Smooth muscle cell (in vitro differentiated cells): Measurements from ENCODE around the gene ADPRHL1. TPM values are rescaled to one million over a fixed set of nuclear protein-coding genes. Genes with fewer than 3 reads are reported as not detected.
"Not testable (repeated sequence)": the region's sequence is repeated elsewhere in the genome, so short reads cannot be mapped to it uniquely, and the experiment has no call there.

ENCODE experiments used
- DNase-seq: peaks from one replicate; lab custom pipeline; 2025; ENCODE audit not compliant: unreplicated experiment; lab: John Stamatoyannopoulos, UW
- H2AFZ ChIP-seq: fragments of 200-600 bp; sonication (generic); 2 replicates; pipeline ENCODE4 v1.6.0; 2016; ENCODE audit warnings: antibody characterized with exemption, low read depth, mild to moderate bottlenecking
- H3F3A ChIP-seq: fragments of 200-600 bp; sonication (generic); 2 replicates; pipeline ENCODE4 v1.6.0; 2017; ENCODE audit warnings: antibody characterized with exemption, low read depth
- H3K27ac ChIP-seq: fragments of 200-600 bp; sonication (generic); 2 replicates; pipeline ENCODE4 v1.5.1; 2016; ENCODE audit warnings: low read depth, mild to moderate bottlenecking
- H3K27me3 ChIP-seq: fragments of 200-600 bp; sonication (generic); 2 replicates; pipeline ENCODE4 v1.6.1; 2016; ENCODE audit warnings: low read depth, mild to moderate bottlenecking
- H3K36me3 ChIP-seq: fragments of 200-600 bp; sonication (generic); 2 replicates; pipeline ENCODE4 v1.5.1; 2016; ENCODE audit warnings: low read depth
- H3K4me1 ChIP-seq: fragments of 200-600 bp; sonication (generic); 2 replicates; pipeline ENCODE4 v1.5.1; 2016; ENCODE audit warnings: low read depth
- H3K4me2 ChIP-seq: fragments of 200-600 bp; sonication (generic); 2 replicates; pipeline ENCODE4 v1.6.0; 2016; ENCODE audit warnings: mild to moderate bottlenecking
- H3K4me3 ChIP-seq: fragments of 200-600 bp; sonication (generic); 2 replicates; pipeline ENCODE4 v1.5.1; 2016; ENCODE audit warnings: mild to moderate bottlenecking
- H3K79me2 ChIP-seq: fragments of 200-600 bp; sonication (generic); 2 replicates; pipeline ENCODE4 v1.6.0; 2016; ENCODE audit warnings: low read depth, mild to moderate bottlenecking
- H3K9ac ChIP-seq: fragments of 200-600 bp; sonication (generic); 2 replicates; pipeline ENCODE4 v1.6.0; 2016; ENCODE audit warnings: low read depth
- H3K9me3 ChIP-seq: fragments of 200-600 bp; sonication (generic); replicated peaks from 2 replicates; pipeline ENCODE4 v1.5.1; 2016; ENCODE audit warnings: low read depth
- H4K20me1 ChIP-seq: fragments of 200-600 bp; sonication (generic); 2 replicates; pipeline ENCODE4 v1.6.0; 2016; ENCODE audit warnings: low read depth
- CTCF ChIP-seq: fragments of 200-600 bp; sonication (generic); IDR thresholded peaks from 2 replicates; pipeline ENCODE4 v1.5.1; 2017; ENCODE audit warnings: borderline replicate concordance, mild to moderate bottlenecking, antibody characterized with exemption; ENCODE audit not compliant: insufficient read depth, poor library complexity, severe bottlenecking
- WGBS: methylation state at CpG from one replicate; pipeline ENCODE4 v1.1.7; 2016; ENCODE audit warnings: low lambda C conversion rate; 5-methylcytosine and 5-hydroxymethylcytosine counted together
- polyA plus RNA-seq: library from polyadenylated mRNA; unstranded; fragments of >200 nt; fragmentation: Nextera tagmentation; extraction: Ambion mirVana; gene quantifications from 2 replicates; pipeline ENCODE4 v1.2.1, GENCODE V29; 2016
- total RNA-seq: library from RNA; depleted of rRNA; stranded (reverse); fragments of >200 nt; gene quantifications from 2 replicates; pipeline ENCODE4 v1.2.3, GENCODE V29; 2014

The ADPRHL1 gene
- total and polyA plus RNA-seq, 2 experiments from 2014 or later = 0.18 to 1.2 TPM

DNA sequence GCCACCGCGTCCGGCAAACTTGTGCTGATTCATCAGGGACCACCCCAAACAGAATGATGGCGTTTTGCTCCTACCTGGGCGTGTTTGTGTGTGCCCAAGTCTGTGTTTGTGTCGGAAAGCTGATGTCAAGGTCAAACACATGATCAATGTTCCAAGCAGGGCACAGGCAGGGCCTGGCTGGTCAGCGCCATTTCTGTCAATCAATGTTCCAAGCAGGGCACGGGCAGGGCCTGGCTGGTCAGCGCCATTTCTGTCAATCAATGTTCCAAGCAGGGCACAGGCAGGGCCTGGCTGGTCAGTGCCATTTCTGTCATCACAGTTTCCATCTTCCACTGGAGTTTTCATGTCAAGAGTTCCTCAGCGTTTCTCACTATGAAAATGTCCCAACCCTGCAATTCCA is 74.5 kb downstream of the ADPRHL1 start:
- no peak overlapping the region for H3K4me2 ChIP-seq
- 96% methylated on average over 10 of the region's 10 CpGs for WGBS
- peaks cover 4% of the 10 kb centered on the region for H3K4me1 ChIP-seq
- no peak for DNase-seq
- no peak for TF ChIP-seq CTCF
- H3F3A ChIP-seq = no peaks in the 10 kb centered on the region
- no peak overlapping the region for H3K9ac ChIP-seq
- H4K20me1 ChIP-seq = no peaks in the 10 kb centered on the region
- no peak overlapping the region for H2AFZ ChIP-seq
- no peaks in the 10 kb centered on the region for H3K9me3 ChIP-seq
- H3K79me2 ChIP-seq = no peaks in the 10 kb centered on the region
- H3K4me3 ChIP-seq = no peak overlapping the region
- no peaks in the 10 kb centered on the region for H3K36me3 ChIP-seq
- H3K27ac ChIP-seq = no peak overlapping the region
- peaks cover 5% of the 10 kb centered on the region for H3K27me3 ChIP-seq

DNA sequence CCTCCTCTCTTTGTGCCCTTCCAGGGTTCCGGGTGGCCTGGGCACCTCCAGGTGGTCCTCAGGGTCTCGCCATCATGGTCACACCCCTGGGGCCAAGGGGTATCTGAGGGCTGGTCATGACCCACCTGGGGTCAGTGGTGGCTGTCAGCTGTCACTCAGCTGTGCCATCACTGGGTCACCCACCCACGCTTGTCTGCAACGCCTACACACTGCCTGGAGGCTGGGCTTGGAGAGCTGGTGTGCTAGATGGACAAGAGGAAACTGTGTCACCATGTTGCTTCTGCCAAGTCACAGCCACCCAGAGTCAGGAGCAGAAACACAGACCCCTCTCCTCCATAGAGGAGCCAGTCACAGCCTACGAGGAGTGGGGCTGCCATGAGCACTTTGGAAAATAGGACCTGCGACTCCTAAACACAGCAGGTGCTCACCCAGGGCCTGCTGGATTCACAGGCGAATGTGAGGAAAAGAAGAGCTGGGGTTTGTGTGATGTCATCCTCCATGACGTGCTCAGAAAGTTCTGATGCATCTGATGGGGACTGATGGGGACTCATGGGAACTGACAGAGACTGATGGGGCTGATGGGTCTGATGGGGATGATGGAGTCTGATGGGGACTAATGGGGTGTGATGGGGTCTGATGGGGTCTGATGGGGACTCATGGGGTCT is 78.6 kb downstream of the ADPRHL1 start:
- Histone ChIP-seq H3K9ac (no peak overlapping the region), H3K27ac (no peak overlapping the region), H3F3A (no peaks in the 10 kb centered on the region), H3K9me3 (no peaks in the 10 kb centered on the region), H3K27me3 (peaks cover 5% of the 10 kb centered on the region), H3K4me1 (peaks cover 4% of the 10 kb centered on the region), H3K4me2 (no peak overlapping the region), H2AFZ (no peak overlapping the region), H4K20me1 (no peaks in the 10 kb centered on the region), H3K36me3 (no peaks in the 10 kb centered on the region), H3K4me3 (no peak overlapping the region), H3K79me2 (no peaks in the 10 kb centered on the region)
- TF ChIP-seq CTCF = no peak
- DNase-seq = no peak
- 89% methylated on average over 8 of the region's 8 CpGs for WGBS

GRCh38 chr13:113373811-113374485 is 79.3 kb downstream of the ADPRHL1 start:
- no peaks in the 10 kb centered on the region for H3K36me3 ChIP-seq
- TF ChIP-seq CTCF = no peak
- no peak for DNase-seq
- no peak overlapping the region for H3K9ac ChIP-seq
- no peak overlapping the region for H2AFZ ChIP-seq
- H3K4me1 ChIP-seq = peaks cover 4% of the 10 kb centered on the region
- peaks cover 5% of the 10 kb centered on the region for H3K27me3 ChIP-seq
- 93% methylated on average over 19 of the region's 20 CpGs for WGBS
- H3K27ac ChIP-seq = no peak overlapping the region
- no peak overlapping the region for H3K4me3 ChIP-seq
- no peaks in the 10 kb centered on the region for H4K20me1 ChIP-seq
- no peaks in the 10 kb centered on the region for H3K79me2 ChIP-seq
- no peaks in the 10 kb centered on the region for H3K9me3 ChIP-seq
- no peak overlapping the region for H3K4me2 ChIP-seq
- H3F3A ChIP-seq = no peaks in the 10 kb centered on the region

DNA sequence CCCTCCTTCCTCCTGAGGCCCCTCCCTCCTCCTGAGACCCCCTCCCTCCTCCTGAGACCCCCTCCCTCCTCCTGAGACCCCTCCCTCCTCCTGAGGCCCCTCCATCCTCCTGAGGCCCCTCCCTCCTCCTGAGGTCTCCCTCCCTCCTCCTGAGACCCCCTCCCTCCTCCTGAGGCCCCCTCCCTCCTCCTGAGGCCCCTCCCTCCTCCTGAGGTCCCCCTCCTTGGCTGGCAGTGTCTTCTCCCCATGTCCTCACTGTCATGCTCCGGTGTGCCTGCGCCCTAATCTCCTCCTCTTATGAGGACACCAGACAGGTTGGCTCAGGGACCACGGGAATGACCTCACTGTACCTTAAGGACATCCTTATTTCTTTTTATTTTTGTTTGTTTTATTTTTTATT is 81.6 kb downstream of the ADPRHL1 start:
- not testable (repeated sequence) for DNase-seq, H3K36me3 ChIP-seq, H3K4me2 ChIP-seq, H3F3A ChIP-seq, H3K27ac ChIP-seq, H3K9ac ChIP-seq, H3K79me2 ChIP-seq, H3K4me3 ChIP-seq, H3K27me3 ChIP-seq, H4K20me1 ChIP-seq, H3K9me3 ChIP-seq, H2AFZ ChIP-seq, H3K4me1 ChIP-seq
- WGBS = 100% methylated on average over 3 of the region's 3 CpGs
